ENCODE measurements around the gene CH25H. TPM values are rescaled to one million over a fixed set of nuclear protein-coding genes. Genes with fewer than 3 reads are reported as not detected.

Gene CH25H
- polyA plus RNA-seq, 1 of the 3 experiments (the other 2 are of a cell fraction): not detected

GRCh38 chr10:89237849-89238248 lies 30.7 kb upstream of the CH25H start:
- no peak overlapping the region for H3K4me2 ChIP-seq
- no peaks in the 10 kb centered on the region for H3K27me3 ChIP-seq (ENCODE audit: insufficient read depth)
- H3K4me1 ChIP-seq (ENCODE audit: control insufficient read depth in 1 of 2, insufficient read depth in 2 of 2, low read depth in 1 of 2, low read length in 1 of 2): no peaks in the 10 kb centered on the region
- DNase-seq: no peak
- H4K20me1 ChIP-seq (ENCODE audit: insufficient read depth): no peaks in the 10 kb centered on the region
- H3K79me2 ChIP-seq (ENCODE audit: insufficient read depth): no peaks in the 10 kb centered on the region; the same call in 1 of the 2 replicates
- H3K4me3 ChIP-seq (ENCODE audit: low read depth in 2 of 2, low read length in 1 of 2): no peak overlapping the region
- H2AFZ ChIP-seq (ENCODE audit: low read depth): no peak overlapping the region
- no peaks in the 10 kb centered on the region for H3K9me3 ChIP-seq
- H3K27ac ChIP-seq (ENCODE audit: low read depth in 2 of 2, low read length in 1 of 2): no peak overlapping the region
- H3K36me3 ChIP-seq (replicated peaks in 1 of 2; ENCODE audit: control insufficient read depth in 1 of 2, insufficient read depth in 2 of 2, low read length in 1 of 2): peaks cover 0 to 8% of the 10 kb centered on the region in 2 experiments
- TF ChIP-seq FOXM1 (IDR thresholded peaks at IDR 0.05; ENCODE audit: low read depth): no peak
- CTCF ChIA-PET: interaction anchor here (2.7 kb wide), 1 partner anchor 20 kb away, joined by 11 read pairs; no protein-coding TSS in a partner anchor
- no peaks in the 10 kb centered on the region for H3K9me2 ChIP-seq
- no peaks in the 10 kb centered on the region for H3F3A ChIP-seq (replicated peaks; ENCODE audit: insufficient read depth)
- no peak overlapping the region for H3K9ac ChIP-seq
- POLR2A ChIA-PET: no interaction called here

GRCh38 chr10:89236226-89236797 lies 29.2 kb upstream of the CH25H start:
- H3K9ac ChIP-seq: no peak overlapping the region
- CTCF ChIA-PET: interaction anchor here (0.7 to 2.7 kb wide), 3 partner anchors 18 to 1036 kb away, joined by 4 to 15 read pairs (median 11); no protein-coding TSS in a partner anchor
- WGBS (ENCODE audit: low lambda C conversion rate): 68% methylated on average over 4 of the region's 4 CpGs
- no peak overlapping the region for H2AFZ ChIP-seq (ENCODE audit: low read depth)
- POLR2A ChIA-PET: no interaction called here
- no peak overlapping the region for H3K4me3 ChIP-seq (ENCODE audit: low read depth in 2 of 2, low read length in 1 of 2)
- peaks cover 0 to 6% of the 10 kb centered on the region in 2 experiments for H3K36me3 ChIP-seq (replicated peaks in 1 of 2; ENCODE audit: control insufficient read depth in 1 of 2, insufficient read depth in 2 of 2, low read length in 1 of 2)
- H3K27ac ChIP-seq (ENCODE audit: low read depth in 2 of 2, low read length in 1 of 2): no peak overlapping the region
- H4K20me1 ChIP-seq (ENCODE audit: insufficient read depth): no peaks in the 10 kb centered on the region
- H3K27me3 ChIP-seq (ENCODE audit: insufficient read depth): no peaks in the 10 kb centered on the region
- no peaks in the 10 kb centered on the region; the same call in 1 of the 2 replicates for H3K79me2 ChIP-seq (ENCODE audit: insufficient read depth)
- no peak overlapping the region for H3K4me2 ChIP-seq
- no peaks in the 10 kb centered on the region for H3F3A ChIP-seq (replicated peaks; ENCODE audit: insufficient read depth)
- no peaks in the 10 kb centered on the region for H3K4me1 ChIP-seq (ENCODE audit: control insufficient read depth in 1 of 2, insufficient read depth in 2 of 2, low read depth in 1 of 2, low read length in 1 of 2)
- no peaks in the 10 kb centered on the region for H3K9me2 ChIP-seq
- H3K9me3 ChIP-seq: no peaks in the 10 kb centered on the region
- no peak for TF ChIP-seq GABPA (IDR thresholded peaks at IDR 0.05; ENCODE audit: low read depth)
- no peak for TF ChIP-seq CHD2 (IDR thresholded peaks at IDR 0.05; ENCODE audit: low read length, partially characterized antibody)
- no peak for TF ChIP-seq USF2 (IDR thresholded peaks at IDR 0.05; ENCODE audit: borderline replicate concordance, low read depth, low read length)
- TF ChIP-seq ZBTB33 (IDR thresholded peaks at IDR 0.05; ENCODE audit: borderline replicate concordance, low read depth): no peak
- no peak for TF ChIP-seq POLR2AphosphoS5 (IDR thresholded peaks at IDR 0.05; ENCODE audit: low read depth, low read length)
- TF ChIP-seq PBX3 (IDR thresholded peaks at IDR 0.05): no peak
- TF ChIP-seq EP300 (IDR thresholded peaks at IDR 0.05; ENCODE audit: borderline replicate concordance in 1 of 2, low read depth in 1 of 2, low read length in 1 of 2): no peak
- no peak for TF ChIP-seq EZH2phosphoT487 (IDR thresholded peaks at IDR 0.05; ENCODE audit: borderline replicate concordance, low read depth)
- TF ChIP-seq YY1 (IDR thresholded peaks at IDR 0.05; ENCODE audit: low read depth): no peak
- no peak for TF ChIP-seq SIN3A (IDR thresholded peaks at IDR 0.05; ENCODE audit: borderline replicate concordance, low read depth, low read length)
- TF ChIP-seq REST (IDR thresholded peaks at IDR 0.05; ENCODE audit: low read depth, low read length): no peak
- TF ChIP-seq TAF1 (IDR thresholded peaks at IDR 0.05; ENCODE audit: borderline replicate concordance, low read depth, low read length): no peak
- TF ChIP-seq MXI1 (IDR thresholded peaks at IDR 0.05; ENCODE audit: low read depth, low read length): no peak
- TF ChIP-seq FOXM1 (IDR thresholded peaks at IDR 0.05; ENCODE audit: low read depth): no peak
- TF ChIP-seq TEAD4 (IDR thresholded peaks at IDR 0.05; ENCODE audit: borderline replicate concordance, insufficient read depth): no peak
- TF ChIP-seq MEF2A (IDR thresholded peaks at IDR 0.05; ENCODE audit: borderline replicate concordance, low read depth): no peak
- TF ChIP-seq FOSL2 (IDR thresholded peaks at IDR 0.05; ENCODE audit: borderline replicate concordance, low read depth): no peak
- TF ChIP-seq RCOR1 (IDR thresholded peaks at IDR 0.05; ENCODE audit: low read length): no peak
- no peak for DNase-seq
